ENCODE results near the gene STYX.

DNA sequence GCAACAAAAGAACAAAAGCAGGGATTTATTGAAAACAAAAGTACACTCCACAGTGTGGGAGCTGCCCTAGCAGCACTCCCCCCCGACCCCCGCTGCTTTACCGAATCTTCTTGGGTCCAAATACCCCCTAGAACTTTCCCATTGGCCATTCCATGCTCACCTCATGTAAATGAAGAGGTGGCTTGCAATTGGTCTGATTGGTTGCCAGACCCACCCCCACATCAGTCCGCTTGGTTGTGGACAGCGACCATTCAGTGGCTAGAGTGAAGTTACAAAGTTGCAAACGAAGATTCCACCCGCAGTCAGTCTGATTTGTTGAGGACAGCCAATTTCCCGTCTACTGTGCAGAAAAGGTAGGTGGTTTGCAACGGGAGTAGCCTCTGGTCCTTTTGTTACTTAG is 3.9 kb downstream of the STYX start:
- TF ChIP-seq EP300 (IDR thresholded peaks at IDR 0.05) (no peak), POLR2A (IDR thresholded peaks at IDR 0.05) (no peak), POLR2AphosphoS5 (IDR thresholded peaks at IDR 0.05) (no peak)
- TF ChIP-seq, protein P1, sequence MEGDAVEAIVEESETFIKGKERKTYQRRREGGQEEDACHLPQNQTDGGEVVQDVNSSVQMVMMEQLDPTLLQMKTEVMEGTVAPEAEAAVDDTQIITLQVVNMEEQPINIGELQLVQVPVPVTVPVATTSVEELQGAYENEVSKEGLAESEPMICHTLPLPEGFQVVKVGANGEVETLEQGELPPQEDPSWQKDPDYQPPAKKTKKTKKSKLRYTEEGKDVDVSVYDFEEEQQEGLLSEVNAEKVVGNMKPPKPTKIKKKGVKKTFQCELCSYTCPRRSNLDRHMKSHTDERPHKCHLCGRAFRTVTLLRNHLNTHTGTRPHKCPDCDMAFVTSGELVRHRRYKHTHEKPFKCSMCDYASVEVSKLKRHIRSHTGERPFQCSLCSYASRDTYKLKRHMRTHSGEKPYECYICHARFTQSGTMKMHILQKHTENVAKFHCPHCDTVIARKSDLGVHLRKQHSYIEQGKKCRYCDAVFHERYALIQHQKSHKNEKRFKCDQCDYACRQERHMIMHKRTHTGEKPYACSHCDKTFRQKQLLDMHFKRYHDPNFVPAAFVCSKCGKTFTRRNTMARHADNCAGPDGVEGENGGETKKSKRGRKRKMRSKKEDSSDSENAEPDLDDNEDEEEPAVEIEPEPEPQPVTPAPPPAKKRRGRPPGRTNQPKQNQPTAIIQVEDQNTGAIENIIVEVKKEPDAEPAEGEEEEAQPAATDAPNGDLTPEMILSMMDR (IDR thresholded peaks at IDR 0.05), result no peak
